GM21723 (cell line): ENCODE results near the gene HIBADH.

Experiments used
- ATAC-seq: cut with Tn5 transposase; IDR thresholded peaks from one replicate; pipeline ENCODE4 v1.9.1; 2021; ENCODE audit warnings: mild to moderate bottlenecking, moderate library complexity; ENCODE audit not compliant: unreplicated experiment

The HIBADH gene

GRCh38 chr7:27662490-27663205, at the start of gene HIBADH:
Gene HIBADH, minus strand, starts transcription at chr7:27662883. Its CDS starts 95 bp downstream, at chr7:27662788.
- ATAC-seq, result peak; percentile 100

DNA sequence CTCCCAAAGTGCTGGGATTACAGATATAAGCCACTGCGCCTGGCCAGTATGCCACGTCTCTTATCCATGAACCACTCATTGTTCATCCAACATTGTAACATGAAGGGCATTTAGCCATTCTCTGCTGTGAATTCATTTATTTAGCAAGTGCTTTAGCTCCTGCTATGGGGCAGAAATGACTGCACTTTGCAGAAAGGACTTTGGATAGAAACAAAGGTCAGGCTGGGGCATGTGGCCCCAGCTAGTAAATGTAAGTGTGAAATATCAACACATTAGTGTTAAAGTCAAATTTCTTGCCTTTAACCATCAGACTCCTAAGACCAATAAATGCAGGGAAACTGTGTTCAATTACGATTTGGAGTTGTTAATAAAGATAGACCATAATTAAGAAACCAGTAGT, 49.5 kb upstream of the HIBADH start:
- ATAC-seq, result no peak

- ATAC-seq, result no peak
Measured at GRCh38 chr7:27709137-27710075, 46.7 kb upstream of the HIBADH start.

- no peak for ATAC-seq
Measured at GRCh38 chr7:27708485-27708884, 45.8 kb upstream of the HIBADH start.

GRCh38 chr7:27705200-27705594, 42.5 kb upstream of the HIBADH start:
- no peak for ATAC-seq

GRCh38 chr7:27704422-27705199, 41.9 kb upstream of the HIBADH start:
- no peak for ATAC-seq

GRCh38 chr7:27703181-27703580, 40.5 kb upstream of the HIBADH start:
- ATAC-seq, result no peak

GRCh38 chr7:27700501-27700900, 37.8 kb upstream of the HIBADH start:
- no peak for ATAC-seq

GRCh38 chr7:27699751-27700150, 37.1 kb upstream of the HIBADH start:
- ATAC-seq, result no peak

GRCh38 chr7:27697861-27698430, 35.3 kb upstream of the HIBADH start:
- ATAC-seq, result peak; percentile 90

DNA sequence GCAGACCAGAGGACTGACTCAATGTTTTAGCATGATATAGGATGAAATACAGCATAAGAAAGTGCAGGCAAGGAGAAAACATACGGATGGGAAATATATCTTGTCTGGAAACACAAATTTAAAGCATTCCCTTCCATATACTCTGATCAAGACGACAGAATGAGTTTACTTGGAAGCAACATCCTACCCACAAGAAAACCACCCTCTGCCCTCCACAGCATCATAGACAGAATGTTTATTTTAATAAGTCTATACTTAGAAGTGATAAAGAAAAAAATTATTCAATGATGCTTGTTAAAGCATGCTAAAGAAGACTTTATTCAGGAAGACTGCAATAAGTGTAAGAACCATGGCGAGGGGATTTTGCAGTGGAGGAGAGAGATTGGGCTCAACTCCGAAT, 32.4 kb upstream of the HIBADH start:
- ATAC-seq, result no peak

- ATAC-seq, result no peak
Measured at GRCh38 chr7:27693794-27694193, 31.1 kb upstream of the HIBADH start.

GRCh38 chr7:27690649-27691048, 28.0 kb upstream of the HIBADH start:
- no peak for ATAC-seq

DNA sequence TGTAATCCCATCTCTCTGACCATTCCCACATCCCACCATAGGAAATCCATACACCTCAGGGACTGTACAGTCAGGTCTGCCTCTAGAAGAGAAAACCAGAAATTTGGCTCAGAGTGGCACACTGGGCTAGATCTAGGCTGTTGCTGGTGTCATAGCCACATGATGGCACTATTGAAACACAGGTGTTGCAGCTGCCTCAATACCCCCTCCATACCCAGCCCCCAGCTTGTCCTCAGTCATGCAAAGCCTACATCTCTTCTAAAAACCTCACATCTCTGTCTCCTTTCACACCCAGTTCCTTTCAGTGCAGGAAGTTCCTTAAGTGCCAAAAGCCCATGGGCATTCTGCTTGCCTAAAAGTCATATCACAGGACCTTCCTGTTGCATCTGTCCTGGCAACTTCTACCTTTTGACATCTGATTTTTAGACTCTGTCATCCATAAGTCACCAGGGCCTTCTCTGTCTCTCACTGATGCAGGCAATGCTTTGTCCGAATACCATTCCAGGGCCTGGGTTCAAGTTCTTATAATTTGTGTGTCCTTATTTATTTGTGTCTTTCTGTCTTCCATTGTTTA, 27.0 kb upstream of the HIBADH start:
- no peak for ATAC-seq

DNA sequence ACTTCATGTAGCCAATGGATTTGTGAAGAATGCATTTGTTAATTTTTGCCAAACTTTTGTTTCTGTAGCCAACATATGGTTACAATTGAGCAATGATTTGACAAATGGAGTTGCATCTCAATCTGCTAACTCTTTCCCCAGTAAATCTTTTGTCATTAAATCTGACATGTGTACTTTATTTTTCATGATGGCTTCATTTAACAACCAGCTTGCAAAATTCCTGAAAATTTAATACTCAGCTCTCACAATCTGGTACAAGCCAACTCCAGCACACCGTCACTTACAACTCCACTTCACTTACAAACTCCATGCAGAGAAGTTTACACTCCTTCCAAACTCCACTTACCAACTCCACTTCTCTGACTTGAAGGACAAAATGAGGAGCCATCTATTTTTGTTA, 26.5 kb upstream of the HIBADH start:
- no peak for ATAC-seq

DNA sequence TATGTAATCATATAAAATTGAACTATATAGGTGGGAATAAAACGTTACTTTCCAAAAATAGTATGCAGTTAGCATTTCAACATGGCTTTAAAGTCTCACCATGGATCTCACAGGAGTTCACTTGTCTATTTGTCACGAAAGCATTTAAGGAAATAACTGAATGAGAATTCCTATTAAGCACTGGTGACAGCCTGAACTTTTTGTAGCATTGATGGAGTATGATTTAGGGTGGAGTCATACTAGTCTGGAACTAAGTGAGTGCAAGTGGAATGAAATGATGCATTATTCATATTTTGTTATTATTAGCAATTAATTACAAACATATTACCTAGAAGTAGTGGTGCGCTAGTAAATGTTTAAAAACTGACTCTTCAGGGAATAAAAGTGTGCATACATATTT, 26.0 kb upstream of the HIBADH start:
- ATAC-seq, result no peak

DNA sequence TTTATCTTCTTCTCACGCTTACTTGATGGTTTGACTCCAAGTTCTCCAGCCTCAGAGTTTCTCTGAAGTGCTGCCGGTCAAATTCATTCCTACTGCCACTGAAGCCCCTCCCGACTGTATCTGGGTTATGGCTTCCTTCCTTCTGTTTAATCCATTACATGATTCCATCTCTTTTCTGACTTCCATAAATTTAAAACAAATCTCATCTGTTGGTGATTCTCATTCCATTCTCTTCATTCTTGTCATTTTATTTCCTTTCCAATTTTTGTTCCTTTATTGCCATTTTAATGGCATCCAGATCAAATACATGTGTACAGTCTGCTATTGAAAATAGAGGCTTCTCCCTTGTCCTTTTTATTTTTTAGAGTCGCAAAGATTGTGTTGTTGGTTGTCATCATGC, 25.4 kb upstream of the HIBADH start:
- no peak for ATAC-seq

- ATAC-seq, result no peak
Measured at GRCh38 chr7:27686315-27686714, 23.6 kb upstream of the HIBADH start.

DNA sequence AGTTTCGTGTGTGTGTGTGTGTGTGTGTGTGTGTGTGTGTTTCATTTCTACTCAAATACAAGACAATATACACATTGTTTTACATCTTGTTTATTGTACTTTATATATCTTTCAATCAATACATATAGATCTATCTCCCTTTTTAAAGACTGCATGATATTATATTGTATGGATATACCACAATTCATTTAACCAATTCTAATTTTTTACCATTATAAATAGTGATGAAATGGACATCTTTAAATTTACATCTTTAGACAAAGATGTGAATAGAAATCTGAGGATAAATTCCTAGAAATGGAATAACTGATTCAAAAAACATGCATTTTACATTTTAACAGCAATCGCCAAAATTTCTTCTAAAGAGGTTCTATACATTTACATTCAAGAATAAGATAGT, 23.2 kb upstream of the HIBADH start:
- no peak for ATAC-seq

GRCh38 chr7:27685209-27685608, 22.5 kb upstream of the HIBADH start:
- no peak for ATAC-seq

DNA sequence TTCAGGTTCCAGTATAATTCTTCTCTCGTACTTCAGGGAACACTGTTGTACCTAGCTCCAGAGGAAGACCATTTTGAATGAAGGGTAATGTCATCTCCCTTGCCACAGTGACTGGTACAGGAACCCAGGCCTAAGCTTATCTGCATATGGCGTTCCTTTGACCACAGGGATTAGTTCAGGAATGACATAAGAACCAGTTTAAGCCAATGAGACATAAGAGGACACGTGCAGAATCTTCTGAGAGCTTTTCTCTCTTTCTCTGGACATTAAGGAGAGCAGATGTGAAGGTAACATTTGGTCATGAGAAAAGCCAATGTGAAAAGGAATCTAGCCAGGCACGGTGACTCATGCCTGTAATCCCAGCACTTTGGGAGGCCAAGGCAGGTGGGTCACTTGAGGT, 21.8 kb upstream of the HIBADH start:
- ATAC-seq, result no peak
